Activated gamma-delta T cell (primary cell): ENCODE measurements around the gene DOCK11.
"Not testable (repeated sequence)": the region's sequence is repeated elsewhere in the genome, so short reads cannot be mapped to it uniquely, and the experiment has no call there.

Experiments used
- DNase-seq: peaks from one replicate; lab custom pipeline; 2025; lab: John Stamatoyannopoulos, UW

The DOCK11 gene

GRCh38 chrX:118694638-118695037, 199.0 kb downstream of the DOCK11 start:
- DNase-seq = no peak

GRCh38 chrX:118698516-118699170, 203.0 kb downstream of the DOCK11 start:
- no peak for DNase-seq

GRCh38 chrX:118702741-118703140, 207.1 kb downstream of the DOCK11 start:
- DNase-seq = no peak

- DNase-seq = no peak
Measured at GRCh38 chrX:118706681-118707080, 211.1 kb downstream of the DOCK11 start.

- DNase-seq = no peak
Measured at GRCh38 chrX:118714521-118714920, 218.9 kb downstream of the DOCK11 start.

GRCh38 chrX:118715917-118716316, 220.3 kb downstream of the DOCK11 start:
- not testable (repeated sequence) for DNase-seq

GRCh38 chrX:118716833-118717232, 221.2 kb downstream of the DOCK11 start:
- not testable (repeated sequence) for DNase-seq

GRCh38 chrX:118717678-118718391, 222.2 kb downstream of the DOCK11 start:
- no peak for DNase-seq

GRCh38 chrX:118718737-118719136, 223.1 kb downstream of the DOCK11 start:
- no peak for DNase-seq

- DNase-seq = no peak
Measured at GRCh38 chrX:118720058-118720707, 224.6 kb downstream of the DOCK11 start.

GRCh38 chrX:118723376-118723775, 227.8 kb downstream of the DOCK11 start:
- DNase-seq = no peak

- DNase-seq = no peak
Measured at GRCh38 chrX:118724365-118724764, 228.8 kb downstream of the DOCK11 start.

GRCh38 chrX:118724775-118725174, 229.2 kb downstream of the DOCK11 start:
- DNase-seq = no peak

GRCh38 chrX:118726396-118726795, 230.8 kb downstream of the DOCK11 start:
- no peak for DNase-seq

GRCh38 chrX:118726887-118727685, 231.5 kb downstream of the DOCK11 start, which contains the start of gene IL13RA1:
TSS of gene IL13RA1 (plus strand) at chrX:118727606. CDS start at chrX:118727639, 33 bp downstream.
- peak; percentile 10 for DNase-seq

GRCh38 chrX:118727686-118728339, 232.2 kb downstream of the DOCK11 start:
- no peak for DNase-seq

- no peak for DNase-seq
Measured at GRCh38 chrX:118729042-118729652, 233.5 kb downstream of the DOCK11 start.

- DNase-seq = no peak
Measured at GRCh38 chrX:118730500-118731247, 235.1 kb downstream of the DOCK11 start.

GRCh38 chrX:118732551-118732950, 236.9 kb downstream of the DOCK11 start:
- not testable (repeated sequence) for DNase-seq

GRCh38 chrX:118734909-118735308, 239.3 kb downstream of the DOCK11 start:
- no peak for DNase-seq
